Activated CD4-positive, alpha-beta T cell treated with anti-CD3 and anti-CD28 coated beads, Interleukin-2, amount 50 U/mL, for 24 hours (primary cell): ENCODE results near the gene SLC6A6.
"Not testable (repeated sequence)": the region's sequence is repeated elsewhere in the genome, so short reads cannot be mapped to it uniquely, and the experiment has no call there.

ENCODE experiments used
- DNase-seq, 2 donors: peaks; one replicate each; pipeline ENCODE4 v3.0.0-alpha.2; 2020; ENCODE audit warnings: low read depth in 1 of 2, low spot score in 1 of 2

Gene SLC6A6

DNA sequence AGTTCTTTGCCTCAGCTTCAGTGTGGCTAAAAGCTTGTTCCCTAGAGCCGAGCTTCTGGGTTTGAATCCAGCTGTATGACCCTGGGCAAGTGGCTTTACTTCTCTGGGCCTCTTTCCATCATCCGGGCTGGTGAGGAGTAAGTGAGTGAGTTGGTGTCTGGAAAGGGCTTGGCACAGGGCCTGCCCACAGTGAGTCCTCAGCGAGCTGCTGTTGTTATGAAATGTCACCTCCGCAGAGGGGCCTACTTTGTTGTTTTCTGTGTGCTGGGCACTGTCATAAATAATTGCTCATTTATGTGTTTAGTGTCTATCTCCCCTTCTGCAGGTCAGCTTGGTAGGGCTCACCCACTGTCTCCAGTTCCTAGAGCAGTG is 31.7 kb downstream of the SLC6A6 start:
- no peak for DNase-seq

DNA sequence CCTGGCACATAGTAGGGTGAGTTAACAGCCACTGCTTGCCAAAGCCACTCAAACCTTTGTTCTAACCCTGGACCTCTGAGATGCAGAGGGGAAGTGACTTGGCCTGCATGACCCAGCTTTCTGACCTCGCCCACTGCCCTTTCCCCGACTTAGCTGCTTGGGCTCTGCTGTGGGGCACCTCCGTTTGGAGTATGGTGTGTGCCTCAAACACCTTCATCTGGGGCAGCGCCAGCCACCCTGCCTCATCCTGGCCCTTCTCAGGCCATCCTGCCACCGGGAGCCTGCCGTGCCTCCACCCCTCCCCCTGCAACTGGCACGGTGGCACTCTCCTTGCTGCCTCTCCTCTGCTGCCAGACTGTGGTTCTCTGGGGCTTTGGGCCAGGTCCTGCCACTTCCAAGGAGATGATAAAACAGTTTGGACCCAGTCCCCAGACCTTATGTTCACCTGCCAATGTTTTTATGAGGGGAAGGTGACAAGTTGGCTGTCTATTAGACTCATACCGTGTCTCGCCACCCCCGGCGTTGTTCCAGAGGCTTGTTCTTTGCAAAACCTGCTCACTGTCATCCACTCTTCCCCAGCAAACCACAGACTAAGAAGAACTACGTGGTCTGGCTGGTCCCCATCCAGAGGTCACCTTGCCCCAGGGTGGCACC is 32.2 kb downstream of the SLC6A6 start:
- no peak for DNase-seq

DNA sequence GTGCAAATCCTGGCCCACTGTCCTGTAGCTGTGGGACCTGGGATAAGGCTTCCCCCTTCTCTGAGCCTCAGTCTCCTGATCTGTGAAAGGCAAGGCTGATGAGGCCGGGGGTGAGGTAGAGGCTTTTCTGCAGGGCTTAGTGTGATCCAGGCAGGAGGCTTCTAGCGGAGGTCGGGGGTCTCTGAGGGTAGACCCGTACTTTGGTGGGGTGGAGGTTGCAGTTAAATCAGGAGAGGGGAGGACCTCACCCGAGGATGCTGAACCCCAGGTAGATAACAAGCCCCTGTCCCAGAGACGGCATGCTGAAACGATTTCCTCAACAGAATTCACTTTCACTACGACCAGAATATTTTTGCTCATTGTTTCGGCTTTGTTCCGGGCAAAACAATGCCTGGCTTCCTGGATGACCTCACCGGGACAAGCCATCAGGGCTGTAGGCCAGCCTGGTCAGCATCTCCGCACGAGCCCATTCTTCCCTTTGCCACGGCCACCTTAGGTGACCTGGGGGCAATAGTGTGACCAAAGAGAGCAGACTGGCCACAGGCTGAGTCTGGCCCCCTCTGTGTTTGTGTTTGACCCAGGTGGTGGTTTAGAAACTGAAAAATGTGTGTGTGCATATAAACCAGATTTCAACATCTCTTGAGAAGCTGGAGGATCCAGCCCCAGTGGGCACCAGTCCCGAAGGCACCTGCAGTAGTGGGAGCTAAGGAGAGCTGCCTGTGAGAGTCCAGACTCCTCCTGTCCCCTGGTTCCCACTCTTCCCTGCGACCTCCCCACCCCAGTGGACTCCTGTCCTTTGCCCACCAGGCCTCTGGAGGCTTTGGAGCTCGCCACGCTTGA is 33.0 kb downstream of the SLC6A6 start:
- no peak for DNase-seq

GRCh38 chr3:14436954-14437281 is 34.5 kb downstream of the SLC6A6 start:
- DNase-seq: no peak

GRCh38 chr3:14437705-14438104 is 35.3 kb downstream of the SLC6A6 start:
- DNase-seq: not testable (repeated sequence)

DNA sequence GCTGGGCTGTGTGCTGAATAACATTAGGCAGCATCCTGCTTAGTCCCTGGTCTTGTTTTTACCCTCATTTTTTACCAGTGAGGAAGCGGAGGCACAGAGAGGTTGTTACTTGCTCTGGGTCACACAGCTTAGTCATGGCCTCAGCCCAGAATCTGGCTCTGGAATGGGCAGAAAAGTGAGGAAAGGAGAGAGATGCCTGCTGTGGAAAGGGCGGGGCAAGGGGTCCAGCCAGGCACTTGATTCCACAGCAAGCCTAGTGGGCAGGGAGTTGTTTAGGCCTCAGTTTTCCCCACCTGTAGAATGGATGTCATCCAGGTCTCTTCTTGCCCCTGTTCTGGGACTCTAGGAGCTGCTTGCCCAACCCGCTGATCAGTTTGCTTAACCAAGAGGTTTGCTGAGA is 35.9 kb downstream of the SLC6A6 start:
- DNase-seq: no peak

DNA sequence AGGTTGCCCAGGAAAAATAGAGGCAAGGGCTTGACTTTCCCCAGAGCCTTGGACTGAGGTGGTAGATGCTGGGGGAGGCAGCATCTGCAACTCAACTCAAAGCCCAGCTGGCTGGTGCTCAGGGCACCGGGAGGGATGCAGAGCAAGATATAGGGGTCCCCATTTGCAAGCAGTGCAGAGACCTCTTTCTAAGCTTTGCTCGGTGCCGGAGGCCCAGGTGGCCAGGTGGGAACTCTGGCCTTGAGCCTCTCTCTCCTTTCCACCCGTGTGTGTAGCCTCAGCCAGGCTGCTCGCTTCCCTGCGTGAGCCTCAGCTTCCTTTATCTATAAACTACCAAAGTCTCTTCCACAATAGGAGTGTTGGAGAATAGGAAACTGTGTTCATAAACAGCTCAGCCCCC is 36.5 kb downstream of the SLC6A6 start:
- DNase-seq: no peak

DNA sequence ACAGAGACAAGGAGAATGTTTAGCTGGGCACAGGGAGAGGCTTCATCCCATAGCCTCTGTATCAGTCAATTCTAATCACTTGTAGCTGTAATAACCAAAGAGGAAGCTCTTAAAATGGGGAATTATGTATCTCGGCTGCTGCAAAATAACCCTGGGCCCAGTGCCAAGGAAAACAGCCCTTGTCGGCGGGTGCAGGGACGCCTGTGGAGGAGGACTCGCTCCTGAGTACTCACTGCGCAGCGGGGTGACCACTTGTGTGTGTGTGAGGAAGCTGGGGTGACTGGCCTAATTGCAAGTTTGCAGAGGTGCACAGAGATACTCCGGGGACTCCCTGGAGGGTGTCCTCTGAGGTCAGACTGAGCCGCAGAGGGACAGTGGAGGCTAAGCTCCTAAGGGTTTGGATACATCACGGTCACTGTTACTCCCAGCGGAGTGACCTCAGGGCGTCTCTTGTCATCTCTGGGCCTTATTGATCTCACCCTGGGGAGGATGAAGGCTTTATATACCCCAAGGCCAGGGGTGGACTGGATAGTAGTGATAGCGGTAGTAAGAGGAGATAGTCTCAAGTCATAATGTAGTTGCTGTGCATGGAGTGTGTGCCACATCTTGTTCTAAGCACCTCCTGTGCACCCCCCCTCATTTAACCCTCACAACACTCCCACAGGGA is 37.2 kb downstream of the SLC6A6 start:
- no peak for DNase-seq

GRCh38 chr3:14440168-14440518 is 37.7 kb downstream of the SLC6A6 start:
- no peak for DNase-seq

- DNase-seq: no peak
Measured at GRCh38 chr3:14440531-14441239, 38.3 kb downstream of the SLC6A6 start.

DNA sequence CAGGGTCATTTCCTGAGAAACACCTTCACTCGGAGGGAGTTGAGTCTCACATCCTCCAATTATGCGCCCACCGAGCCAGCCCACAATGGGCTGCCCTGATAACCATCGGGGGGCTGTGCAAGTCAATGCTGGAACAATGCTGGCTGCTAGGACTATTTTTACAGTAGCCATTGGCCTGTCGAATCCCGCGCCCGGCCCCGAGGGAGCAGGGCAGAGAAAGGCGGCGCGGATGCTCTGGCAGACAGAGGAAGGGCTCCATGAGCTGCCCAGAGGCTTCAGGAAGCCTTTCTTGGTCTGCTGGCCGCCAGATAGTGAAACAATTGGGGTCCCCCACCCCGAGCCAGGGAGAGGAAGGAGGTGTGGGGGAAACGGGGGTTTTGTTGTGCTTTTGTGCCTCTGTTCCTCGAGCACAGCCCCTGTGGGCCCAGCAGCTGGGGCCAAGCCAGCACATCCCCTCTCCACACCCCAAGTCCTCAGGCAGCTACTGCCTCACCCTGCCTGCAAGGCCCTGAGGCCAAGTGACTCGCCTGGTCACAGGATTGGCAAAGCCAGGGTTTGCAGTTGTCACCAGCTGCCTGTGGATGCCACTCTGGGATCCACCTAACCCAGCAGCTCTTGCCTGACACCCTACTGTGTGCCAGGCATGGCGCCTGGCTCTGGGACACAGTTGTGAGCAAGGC is 39.0 kb downstream of the SLC6A6 start:
- DNase-seq: no peak

DNA sequence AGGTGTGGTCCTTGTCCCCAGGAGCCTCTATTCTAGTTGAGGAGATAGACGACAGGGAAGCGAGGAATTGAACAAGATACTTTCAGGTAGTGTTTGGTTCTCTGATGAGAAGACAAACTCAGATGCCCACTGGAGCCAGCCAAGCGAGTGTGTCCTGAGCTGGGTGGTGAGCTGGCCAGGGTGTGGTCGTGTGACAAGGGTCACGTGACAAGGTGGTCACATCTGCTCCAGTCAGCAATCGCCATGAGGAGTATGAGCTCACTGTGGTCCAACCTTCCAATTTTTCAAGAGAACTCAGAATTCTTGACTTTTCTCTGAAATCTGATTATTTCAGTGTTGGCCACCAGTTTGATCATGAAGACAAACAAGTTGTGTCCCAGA is 39.5 kb downstream of the SLC6A6 start:
- DNase-seq: no peak

- no peak for DNase-seq
Measured at GRCh38 chr3:14444380-14444779, 42.0 kb downstream of the SLC6A6 start.

DNA sequence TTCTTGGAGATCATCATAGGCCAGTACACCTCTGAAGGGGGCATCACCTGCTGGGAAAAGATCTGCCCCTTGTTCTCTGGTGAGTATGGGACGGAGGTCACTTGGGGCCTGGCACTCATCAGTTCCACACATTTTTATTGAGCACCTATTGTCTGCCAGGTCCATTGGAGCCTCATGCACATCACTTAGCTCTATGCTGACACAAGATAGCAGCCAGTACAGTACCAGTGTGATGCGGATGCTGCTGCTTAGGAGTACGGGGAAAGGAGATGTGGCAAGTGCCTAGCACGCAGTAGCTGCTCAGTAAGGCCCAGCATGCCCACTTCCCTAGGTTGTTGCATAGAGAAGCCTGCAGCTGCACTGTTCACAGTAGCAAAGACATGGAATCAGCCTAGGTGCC is 43.4 kb downstream of the SLC6A6 start:
- DNase-seq: no peak

- DNase-seq: no peak
Measured at GRCh38 chr3:14446988-14447570, 44.7 kb downstream of the SLC6A6 start.

DNA sequence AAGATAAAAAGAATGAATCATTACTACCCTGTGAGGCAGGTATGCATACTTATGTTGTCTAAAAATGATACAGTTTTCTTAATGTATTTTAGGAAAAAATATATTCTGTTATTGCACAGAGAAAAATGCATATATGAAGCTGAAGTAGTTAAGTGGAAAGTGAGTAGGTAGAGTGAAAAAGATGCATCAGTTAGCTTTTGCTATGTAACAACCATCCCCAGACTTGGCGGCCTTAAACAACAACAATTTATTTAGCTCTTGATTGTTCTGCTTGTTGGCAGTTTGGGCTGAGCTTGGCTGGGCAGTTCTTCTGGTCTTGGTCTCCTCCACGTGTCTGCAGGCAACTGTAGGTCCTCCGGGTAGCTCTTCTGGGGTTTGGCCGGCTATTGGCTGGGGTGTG is 45.7 kb downstream of the SLC6A6 start:
- no peak for DNase-seq

GRCh38 chr3:14448756-14449727 is 46.6 kb downstream of the SLC6A6 start:
- no peak for DNase-seq

DNA sequence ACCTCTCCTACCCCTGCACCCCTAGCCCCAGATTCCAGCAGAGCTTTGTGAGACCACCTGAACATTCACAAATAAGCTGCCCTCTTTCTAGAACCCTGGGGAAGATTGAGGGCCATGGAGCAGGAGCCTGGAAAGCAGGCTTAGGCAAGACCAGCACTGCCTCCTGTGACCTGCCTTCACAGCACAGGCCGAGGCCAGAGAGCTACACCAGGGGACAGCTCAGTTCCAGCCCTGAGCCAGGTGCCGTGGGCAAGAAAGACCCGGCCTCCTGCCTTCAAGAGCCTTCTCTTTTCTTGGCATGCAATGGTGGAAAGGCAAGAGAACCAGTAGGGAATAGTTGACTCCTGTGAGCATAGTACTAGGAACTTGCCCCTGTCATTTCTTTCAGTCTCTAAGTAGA is 48.1 kb downstream of the SLC6A6 start:
- no peak for DNase-seq

DNA sequence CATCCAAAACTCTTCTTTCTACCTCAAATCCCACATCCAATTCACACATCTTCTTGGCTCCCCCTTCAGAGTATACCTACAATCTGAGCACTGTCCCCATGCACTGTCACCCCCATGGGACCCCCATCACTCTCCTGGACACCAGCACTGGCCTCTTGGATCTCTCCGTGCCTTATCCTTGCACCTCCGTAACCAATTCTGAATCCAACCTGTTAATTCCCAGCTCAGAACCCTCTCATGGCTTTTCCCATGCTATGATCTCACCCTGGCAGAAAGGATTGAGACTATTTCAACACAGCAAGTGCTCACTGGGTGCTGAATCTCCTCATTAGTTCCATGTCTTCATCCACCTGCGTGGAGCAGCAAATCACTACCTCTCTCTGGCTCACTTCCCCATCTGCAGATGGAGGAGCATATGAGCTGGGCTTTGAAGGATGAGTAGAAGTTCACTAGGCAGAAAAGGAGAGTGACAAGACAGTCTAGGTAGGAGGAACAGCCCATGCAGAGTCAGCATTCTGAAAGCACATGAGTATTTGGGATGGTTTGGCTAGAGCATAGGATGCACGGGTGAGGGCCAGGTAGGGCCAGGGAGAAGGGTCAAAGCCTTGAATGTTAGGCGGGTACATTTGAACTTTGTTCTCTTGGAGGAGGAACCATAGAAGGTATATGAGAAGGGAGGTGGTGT is 48.7 kb downstream of the SLC6A6 start:
- no peak for DNase-seq
